Esophagus (tissue), 2 donors: ENCODE measurements around the gene PRKCD. TPM values are rescaled to one million over a fixed set of nuclear protein-coding genes. Genes with fewer than 3 reads are reported as not detected.

Experiments
- H3K27ac ChIP-seq, 2 donors: one replicate each; pipeline ENCODE4 v1.5.1; 2013; ENCODE audit warnings: low read depth in 2 of 2, mild to moderate bottlenecking in 2 of 2, inconsistent platforms in 1 of 2, low read length in 1 of 2, moderate library complexity in 1 of 2
- H3K27me3 ChIP-seq, 2 donors: one replicate each; pipeline ENCODE4 v1.6.1; 2013; ENCODE audit warnings: low read length in 2 of 2, control low read depth in 1 of 2, mild to moderate bottlenecking in 1 of 2; ENCODE audit not compliant: insufficient read depth in 2 of 2, control insufficient read depth in 1 of 2
- H3K36me3 ChIP-seq, 2 donors: one replicate each; pipeline ENCODE4 v1.6.1; 2013; ENCODE audit warnings: low read length in 1 of 2; ENCODE audit not compliant: control insufficient read depth in 2 of 2, insufficient read depth in 2 of 2
- H3K4me1 ChIP-seq, 2 donors: one replicate each; pipeline ENCODE4 v1.6.1; 2013; ENCODE audit warnings: low read length in 1 of 2; ENCODE audit not compliant: control insufficient read depth in 2 of 2, insufficient read depth in 2 of 2
- H3K4me3 ChIP-seq, 2 donors: one replicate each; pipeline ENCODE4 v1.5.1; 2013; ENCODE audit warnings: low read length in 2 of 2, mild to moderate bottlenecking in 2 of 2, low read depth in 1 of 2, moderate library complexity in 1 of 2
- H3K9me3 ChIP-seq, 2 donors: one replicate each; pipeline ENCODE4 v1.6.1; 2013; ENCODE audit warnings: mild to moderate bottlenecking in 2 of 2, low read depth in 1 of 2, low read length in 1 of 2, moderate library complexity in 1 of 2; ENCODE audit not compliant: control insufficient read depth in 2 of 2, insufficient read depth in 1 of 2
- WGBS, 2 donors: extraction: QIAGEN DNeasy Blood & Tissue Kit; methylation state at CpG; one replicate each; pipeline ENCODE4 v1.1.7; 2013; 5-methylcytosine and 5-hydroxymethylcytosine counted together
- polyA plus RNA-seq, 2 donors: library from polyadenylated mRNA; stranded (reverse); fragments of 200-250 nt; gene quantifications; one replicate each; pipeline ENCODE4 v1.2.3, GENCODE V29; 2013
- donor health status: healthy with polysubstance abuse.
- donor health status: Bipolar disorder and iron deficiency.

PRKCD gene
- polyA plus RNA-seq, 2 donors = 19.8 to 22.2 TPM

DNA sequence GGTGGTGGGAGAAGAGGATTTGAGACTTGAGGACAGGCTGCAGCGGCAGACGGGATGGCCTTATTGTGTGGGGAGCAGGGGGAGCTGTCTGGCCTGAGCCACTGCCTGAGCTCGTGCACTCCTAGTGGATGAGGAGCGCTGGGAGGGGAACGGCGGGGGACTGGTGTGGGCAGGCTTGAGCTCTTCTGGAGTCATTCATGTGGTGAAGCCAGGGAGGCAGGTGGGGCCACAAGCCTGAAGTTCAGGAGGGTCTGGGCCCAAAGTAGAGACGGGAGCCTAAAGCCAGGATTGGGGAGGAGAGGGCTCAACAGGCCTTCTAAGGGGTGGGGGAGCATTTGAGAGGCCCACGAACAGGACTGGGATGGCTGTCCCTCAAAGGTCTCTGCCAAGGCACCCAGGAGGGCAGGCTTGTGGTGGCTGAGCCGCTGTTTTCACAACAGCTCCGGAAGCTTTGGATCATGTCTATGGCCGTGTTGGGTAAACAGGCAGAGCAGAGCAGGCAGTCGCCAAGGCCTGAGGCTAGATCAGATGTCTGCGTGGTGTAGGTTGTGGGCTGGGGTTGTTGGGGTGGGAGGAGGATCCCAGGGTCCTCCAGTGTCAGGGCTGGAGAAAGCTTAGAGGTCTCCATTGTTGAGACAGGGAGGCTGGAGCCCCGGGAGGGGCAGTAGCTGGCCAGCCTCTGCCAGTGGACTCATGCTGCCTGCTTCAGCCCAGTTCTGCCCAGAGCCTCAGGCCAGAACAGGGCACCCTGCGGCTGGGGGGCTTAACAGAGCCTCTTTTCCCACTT, 8.2 kb downstream of the PRKCD start:
- H3K9me3 ChIP-seq = no peaks in the 10 kb centered on the region
- H3K27ac ChIP-seq = peak overlapping the region in 1 of 2 donors; percentile 5
- H3K4me3 ChIP-seq = no peak overlapping the region

DNA sequence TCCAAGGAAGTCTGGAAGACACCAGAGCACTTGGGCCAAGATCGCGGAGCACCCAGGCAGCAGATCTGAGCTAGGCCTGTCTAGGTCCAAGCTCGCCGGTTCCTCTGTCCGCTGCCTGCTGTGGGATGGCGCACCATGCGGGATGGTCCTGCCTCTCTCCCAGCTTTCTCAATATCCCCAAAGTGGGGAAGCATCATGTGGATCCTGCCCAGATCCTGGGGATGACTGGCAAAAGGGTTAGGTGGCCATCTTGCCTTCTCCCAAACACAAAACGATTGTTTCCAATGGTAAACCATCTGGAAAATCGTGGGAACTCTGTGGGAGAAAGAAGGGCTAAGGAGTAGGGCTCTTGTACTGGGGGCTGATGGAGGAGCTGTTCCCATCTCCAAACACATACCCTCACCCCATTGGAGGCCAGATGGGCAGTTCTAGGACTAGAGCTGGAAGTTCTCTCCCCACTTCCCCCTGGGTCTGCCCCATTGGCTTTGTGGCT, 8.9 kb downstream of the PRKCD start:
- Histone ChIP-seq H3K4me1 (peaks cover 6 to 25% of the 10 kb centered on the region in 2 donors), H3K4me3 (no peak overlapping the region)
- WGBS, 2 donors = 93% methylated on average over 9 of the region's 9 CpGs

More for the DNA sequence above, 8.2 kb downstream of the PRKCD start:
- Histone ChIP-seq H3K27me3 (no peaks in the 10 kb centered on the region), H3K4me1 (peaks cover 6 to 25% of the 10 kb centered on the region in 2 donors), H3K36me3 (peaks cover 0 to 6% of the 10 kb centered on the region in 2 donors)
- 58 to 64% methylated on average over 15 of the region's 15 CpGs for WGBS, 2 donors

DNA sequence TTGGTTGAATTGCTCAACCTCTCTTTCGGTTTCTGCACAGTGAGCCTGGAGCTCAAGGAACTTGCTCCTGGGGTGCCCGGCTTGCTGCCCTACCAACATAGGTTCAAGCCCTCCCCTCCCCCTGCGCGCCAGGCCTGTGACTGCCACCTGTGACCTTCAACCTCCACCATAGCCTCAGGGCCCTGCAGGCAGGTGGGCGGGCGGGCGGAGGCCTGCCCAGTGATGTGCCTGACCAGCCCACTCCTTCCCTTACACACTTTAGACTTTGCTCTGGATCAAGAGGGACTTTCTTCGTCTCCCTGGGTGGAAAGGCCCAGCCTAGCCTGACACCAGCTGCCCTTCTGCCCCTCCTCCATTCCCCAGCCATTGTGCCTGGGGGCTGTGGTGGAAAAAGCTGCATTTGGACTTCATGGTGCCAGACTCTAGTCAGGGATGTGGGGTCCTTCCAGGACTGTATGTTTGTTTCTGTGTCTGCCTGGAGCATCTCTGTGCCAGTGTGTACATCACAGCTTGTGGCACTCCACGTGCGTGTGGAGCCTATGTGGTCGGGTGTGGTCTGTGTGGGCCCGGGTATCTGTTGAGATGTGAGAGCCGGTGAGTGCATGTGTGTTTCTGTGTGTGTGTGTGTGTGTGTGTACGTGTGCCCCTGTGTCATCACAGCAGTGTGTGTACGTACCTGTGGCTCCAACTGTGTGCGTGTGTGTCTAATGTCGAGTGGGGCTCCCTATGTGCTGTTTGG, 9.5 kb downstream of the PRKCD start:
- no peak overlapping the region for H3K27ac ChIP-seq
- H3K4me1 ChIP-seq = peaks cover 6 to 19% of the 10 kb centered on the region in 2 donors
- no peaks in the 10 kb centered on the region for H3K9me3 ChIP-seq
- no peaks in the 10 kb centered on the region for H3K27me3 ChIP-seq
- peaks cover 0 to 12% of the 10 kb centered on the region in 2 donors for H3K36me3 ChIP-seq
- 65 to 76% methylated on average over 17 of the region's 17 CpGs for WGBS, 2 donors
- no peak overlapping the region for H3K4me3 ChIP-seq

More for the DNA sequence above, 8.9 kb downstream of the PRKCD start:
- Histone ChIP-seq H3K36me3 (peaks cover 0 to 11% of the 10 kb centered on the region in 2 donors), H3K9me3 (no peaks in the 10 kb centered on the region), H3K27ac (no peak overlapping the region), H3K27me3 (no peaks in the 10 kb centered on the region)

DNA sequence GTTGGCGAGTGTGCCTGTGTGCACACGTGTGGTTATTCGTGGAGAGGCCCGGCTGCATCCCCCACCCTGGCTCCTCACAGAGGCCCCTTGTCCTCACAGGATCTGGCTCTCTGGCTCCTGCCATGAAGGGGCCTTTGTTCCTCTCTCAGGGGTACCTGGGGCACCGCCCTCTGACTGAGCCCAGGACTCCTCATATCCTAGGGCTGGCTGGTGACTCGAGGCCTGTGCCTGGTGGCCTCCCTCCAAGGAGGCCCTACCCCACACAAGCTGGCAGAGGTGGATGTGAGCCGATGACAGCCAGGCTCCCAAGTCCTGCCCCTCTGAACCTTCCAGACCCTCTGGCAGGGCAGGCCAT, 10.0 kb downstream of the PRKCD start:
- Histone ChIP-seq H3K36me3 (peaks cover 0 to 16% of the 10 kb centered on the region in 2 donors), H3K9me3 (no peaks in the 10 kb centered on the region), H3K27ac (no peak overlapping the region), H3K27me3 (no peaks in the 10 kb centered on the region), H3K4me3 (no peak overlapping the region), H3K4me1 (peaks cover 6 to 19% of the 10 kb centered on the region in 2 donors)
- WGBS, 2 donors = 65 to 79% methylated on average over 7 of the region's 7 CpGs

DNA sequence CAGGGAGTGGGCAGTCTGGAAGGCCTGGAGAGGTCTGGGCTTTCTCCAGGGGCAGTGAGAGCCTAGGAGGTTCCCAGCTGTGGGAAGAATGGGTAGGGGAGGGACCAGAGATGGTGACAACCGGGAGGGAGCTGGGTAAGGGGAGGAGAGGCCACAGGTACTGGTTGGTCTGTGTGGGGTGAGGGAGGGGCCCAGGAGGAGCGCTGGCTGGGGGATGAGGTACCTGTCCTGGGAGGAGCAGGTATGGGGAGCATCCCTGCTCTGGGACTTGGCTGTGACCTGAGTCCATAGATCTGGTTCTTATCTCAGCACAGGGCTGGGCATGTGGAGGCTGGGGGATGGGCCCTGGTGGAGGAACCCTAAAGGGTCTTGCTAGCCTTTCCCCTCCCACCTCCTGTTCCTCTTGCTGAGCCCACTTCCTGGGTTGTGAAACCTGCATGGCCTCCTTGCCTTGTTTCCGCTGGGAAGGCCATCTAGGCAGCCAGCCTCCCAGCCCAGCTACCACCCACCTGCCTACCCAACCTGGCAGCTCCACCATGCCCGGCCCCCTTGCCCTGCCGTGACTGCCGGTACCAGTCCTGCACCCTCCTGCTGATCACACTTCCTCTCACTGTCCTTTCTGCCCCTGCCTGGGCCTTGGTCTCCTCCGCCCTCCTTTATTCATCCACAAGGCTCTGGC, 11.0 kb downstream of the PRKCD start:
- H3K4me1 ChIP-seq = peaks cover 0 to 14% of the 10 kb centered on the region in 2 donors
- no peaks in the 10 kb centered on the region for H3K9me3 ChIP-seq
- H3K27me3 ChIP-seq = no peaks in the 10 kb centered on the region
- H3K36me3 ChIP-seq = peaks cover 0 to 16% of the 10 kb centered on the region in 2 donors
- 71 to 79% methylated on average over 7 of the region's 7 CpGs for WGBS, 2 donors
- H3K4me3 ChIP-seq = no peak overlapping the region
- no peak overlapping the region for H3K27ac ChIP-seq

DNA sequence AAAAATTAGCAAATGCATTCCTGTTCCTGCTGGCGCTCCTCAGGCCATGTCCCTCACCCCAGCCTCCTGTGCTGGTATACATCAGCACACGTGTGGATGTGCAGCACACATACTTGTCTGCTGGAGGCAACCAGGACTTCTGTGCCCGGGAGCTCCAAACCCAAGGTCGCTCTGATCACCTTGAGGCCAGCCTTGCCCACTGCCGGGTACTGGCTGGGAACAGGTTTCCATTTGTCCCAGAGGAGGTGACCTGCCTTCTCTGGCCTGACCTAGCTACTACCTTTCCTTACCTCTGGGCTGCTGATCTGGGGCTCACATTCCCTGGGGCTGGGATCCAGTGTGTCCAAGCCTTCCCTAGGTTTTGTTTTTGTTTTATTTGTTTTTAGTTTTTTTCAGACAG, 12.1 kb downstream of the PRKCD start:
- Histone ChIP-seq H3K27ac (no peak overlapping the region), H3K36me3 (peaks cover 0 to 16% of the 10 kb centered on the region in 2 donors), H3K27me3 (no peaks in the 10 kb centered on the region), H3K9me3 (no peaks in the 10 kb centered on the region), H3K4me3 (no peak overlapping the region), H3K4me1 (peaks cover 0 to 9% of the 10 kb centered on the region in 2 donors)
- 87 to 94% methylated on average over 5 of the region's 5 CpGs for WGBS, 2 donors

DNA sequence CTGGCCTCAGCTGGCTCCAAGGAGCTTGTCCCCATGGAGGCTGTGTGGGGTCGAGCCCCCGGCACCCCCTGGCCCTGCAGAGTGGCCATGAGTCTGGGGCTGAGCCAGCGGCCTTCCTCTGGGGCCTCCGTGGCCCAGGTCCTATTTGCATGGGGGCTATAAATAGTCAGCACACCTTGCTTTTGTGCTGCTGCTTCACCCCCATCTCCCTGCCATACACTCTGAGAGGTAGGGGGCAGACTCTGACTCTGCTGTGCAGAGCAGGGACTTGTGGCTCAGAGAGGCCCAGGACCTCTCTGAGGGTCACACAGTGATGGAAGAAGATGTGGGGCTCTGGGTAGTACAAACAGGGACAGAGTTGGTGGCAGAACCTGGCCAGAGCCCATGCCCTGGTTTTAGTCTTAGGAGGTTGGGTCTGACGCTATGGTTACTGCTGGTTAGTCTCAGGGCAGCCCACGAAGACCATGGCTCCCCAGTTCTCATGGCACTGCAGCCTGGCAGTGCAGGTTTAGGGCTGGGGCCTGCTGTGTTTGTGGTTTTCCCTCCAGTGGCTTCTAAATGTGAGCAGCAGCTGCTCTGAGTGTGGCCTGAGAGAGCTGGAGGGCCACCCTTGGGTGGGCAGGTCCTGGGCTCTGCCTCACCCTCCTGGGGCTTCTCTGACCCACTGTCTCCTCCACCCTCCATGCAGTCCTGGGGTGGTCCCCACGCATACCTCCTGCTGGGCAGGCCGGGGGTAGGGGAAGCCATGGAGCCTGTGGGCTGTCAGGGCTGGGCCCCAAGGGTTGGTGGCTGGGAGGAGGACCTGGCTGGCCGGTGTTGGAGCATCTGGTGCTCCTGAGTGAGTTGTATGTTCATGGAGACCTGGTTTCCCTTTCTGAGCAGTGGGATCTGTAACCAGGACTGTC, 13.6 kb downstream of the PRKCD start:
- peaks cover 9 to 28% of the 10 kb centered on the region in 2 donors for H3K36me3 ChIP-seq
- 76 to 77% methylated on average over 9 of the region's 9 CpGs for WGBS, 2 donors
- no peaks in the 10 kb centered on the region for H3K27me3 ChIP-seq
- H3K4me3 ChIP-seq = no peak overlapping the region
- H3K27ac ChIP-seq = no peak overlapping the region
- no peaks in the 10 kb centered on the region for H3K9me3 ChIP-seq
- H3K4me1 ChIP-seq = peaks cover 0 to 3% of the 10 kb centered on the region in 2 donors

DNA sequence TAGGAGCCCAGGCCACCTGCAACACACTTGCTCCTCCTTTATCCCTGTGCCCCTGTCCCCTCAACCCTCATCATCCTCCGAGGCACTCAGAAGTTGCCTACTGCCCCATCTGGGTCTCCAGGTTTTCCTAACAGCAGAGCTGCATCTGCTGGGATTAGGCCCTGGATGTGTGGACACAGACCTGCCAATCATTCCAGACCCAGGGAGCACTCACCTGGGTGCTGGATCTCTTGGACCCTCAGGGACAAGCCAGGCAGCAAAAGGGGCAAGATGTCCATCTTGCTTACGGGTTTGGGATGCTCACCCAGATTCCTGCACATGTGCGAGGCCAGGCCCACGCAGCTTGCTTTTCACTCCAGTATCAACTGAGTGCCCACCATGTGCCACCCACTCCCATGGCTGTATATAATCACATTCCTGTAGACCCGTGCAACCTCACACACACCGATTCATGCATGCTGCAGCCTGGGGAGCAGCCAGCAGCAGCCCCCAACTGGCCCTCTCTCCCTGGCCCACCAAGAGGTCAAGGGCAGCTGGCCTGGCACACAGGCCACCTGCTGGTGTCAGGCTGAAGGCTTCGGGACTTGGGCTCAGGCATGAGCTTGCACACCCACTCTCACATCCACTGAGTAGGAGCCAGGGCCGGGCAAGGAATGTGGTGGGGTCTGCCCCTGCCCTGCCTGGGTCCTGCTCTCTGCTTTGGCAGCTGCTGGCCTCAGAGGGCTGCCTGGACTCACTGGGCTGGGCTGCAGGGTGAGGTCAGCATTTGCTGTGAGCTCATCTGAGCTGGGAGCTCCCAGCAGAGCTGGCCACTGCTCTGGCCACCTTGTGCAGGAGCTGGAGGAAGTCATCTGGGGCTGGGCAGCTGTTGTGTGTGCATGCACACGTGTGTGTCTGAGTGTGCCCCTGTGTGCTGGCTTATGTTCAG, 14.9 kb downstream of the PRKCD start:
- no peaks in the 10 kb centered on the region for H3K9me3 ChIP-seq
- peaks cover 13 to 40% of the 10 kb centered on the region in 2 donors for H3K36me3 ChIP-seq
- no peak overlapping the region for H3K27ac ChIP-seq
- H3K27me3 ChIP-seq = no peaks in the 10 kb centered on the region
- no peak overlapping the region for H3K4me3 ChIP-seq
- peaks cover 0 to 3% of the 10 kb centered on the region in 2 donors for H3K4me1 ChIP-seq
- 81 to 82% methylated on average over 9 of the region's 9 CpGs for WGBS, 2 donors
